ENCODE measurements around the gene ZNF263.

GRCh38 chr16:3328643-3329042 lies 45.4 kb downstream of the ZNF263 start:
- TF ChIP-seq CTCF (IDR thresholded peaks at IDR 0.05; ENCODE audit: insufficient read depth, low read length, poor library complexity, severe bottlenecking), result no peak
- no peak for TF ChIP-seq EZH2phosphoT487 (conservative IDR thresholded peaks at IDR 0.05; ENCODE audit: low read length)
